ENCODE data around the gene SLC1A2.

DNA sequence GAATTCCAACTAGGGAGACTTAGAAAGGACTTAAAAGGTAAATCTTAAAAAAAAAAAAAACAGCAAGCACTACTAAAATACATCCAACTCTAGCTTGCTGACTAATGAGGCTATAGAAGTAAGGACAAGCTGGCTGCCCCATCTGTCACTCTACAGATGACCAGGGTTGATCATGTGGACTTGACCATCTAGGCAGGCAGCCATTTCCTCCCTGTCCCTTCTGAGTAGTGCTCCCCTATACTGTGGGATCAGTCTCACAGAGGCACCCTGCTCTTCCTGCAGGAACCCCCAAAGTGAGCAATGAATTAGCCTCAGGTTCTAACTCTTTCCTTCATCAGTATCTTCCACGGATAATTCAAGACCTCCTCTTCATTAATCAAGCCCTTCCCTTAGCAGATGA, 12.3 kb downstream of the SLC1A2 start:
- TF ChIP-seq FOXM1 (IDR thresholded peaks at IDR 0.05; ENCODE audit: borderline replicate concordance): no peak
- TF ChIP-seq HDGF (IDR thresholded peaks at IDR 0.05; ENCODE audit: borderline replicate concordance): no peak
- no peak for TF ChIP-seq LEF1 (IDR thresholded peaks at IDR 0.05; ENCODE audit: borderline replicate concordance)
- TF ChIP-seq, protein P1, sequence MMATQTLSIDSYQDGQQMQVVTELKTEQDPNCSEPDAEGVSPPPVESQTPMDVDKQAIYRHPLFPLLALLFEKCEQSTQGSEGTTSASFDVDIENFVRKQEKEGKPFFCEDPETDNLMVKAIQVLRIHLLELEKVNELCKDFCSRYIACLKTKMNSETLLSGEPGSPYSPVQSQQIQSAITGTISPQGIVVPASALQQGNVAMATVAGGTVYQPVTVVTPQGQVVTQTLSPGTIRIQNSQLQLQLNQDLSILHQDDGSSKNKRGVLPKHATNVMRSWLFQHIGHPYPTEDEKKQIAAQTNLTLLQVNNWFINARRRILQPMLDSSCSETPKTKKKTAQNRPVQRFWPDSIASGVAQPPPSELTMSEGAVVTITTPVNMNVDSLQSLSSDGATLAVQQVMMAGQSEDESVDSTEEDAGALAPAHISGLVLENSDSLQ (IDR thresholded peaks at IDR 0.05): no peak
- TF ChIP-seq TARDBP (IDR thresholded peaks at IDR 0.05): no peak
- no peak for TF ChIP-seq ZNF384 (IDR thresholded peaks at IDR 0.05)
- no peak for TF ChIP-seq BHLHE40 (IDR thresholded peaks at IDR 0.05; ENCODE audit: borderline replicate concordance)
- TF ChIP-seq NFRKB (IDR thresholded peaks at IDR 0.05): no peak
- TF ChIP-seq SUZ12 (IDR thresholded peaks at IDR 0.05): no peak
- TF ChIP-seq SP1 (IDR thresholded peaks at IDR 0.05): no peak
- TF ChIP-seq FOXA1 (IDR thresholded peaks at IDR 0.05): no peak
- TF ChIP-seq CTBP1 (IDR thresholded peaks at IDR 0.05; ENCODE audit: borderline replicate concordance): no peak
- TF ChIP-seq ARNT (IDR thresholded peaks at IDR 0.05): no peak

All from HEK293T (cell line).